SJCRH30 (cell line): ENCODE measurements around the gene MTM1. TPM values are rescaled to one million over a fixed set of nuclear protein-coding genes. Genes with fewer than 3 reads are reported as not detected.
A peak's percentile ranks its signal among the peaks of the same experiment; 100 is the strongest.

Experiments
- DNase-seq, 2 experiments: peaks; one replicate each; pipeline ENCODE4 v3.0.0-alpha.2; 2015 to 2020
- H3K27ac ChIP-seq: fragments of 250-450 bp; sonication (Bioruptor Pico); 2 replicates; pipeline ENCODE4 v1.5.1; 2020; ENCODE audit warnings: mild to moderate bottlenecking, moderate library complexity
- H3K27me3 ChIP-seq: fragments of 250-450 bp; sonication (Bioruptor Pico); 2 replicates; pipeline ENCODE4 v1.5.1; 2020; ENCODE audit warnings: mild to moderate bottlenecking, moderate library complexity
- H3K36me3 ChIP-seq: fragments of 250-450 bp; sonication (Bioruptor Pico); 2 replicates; pipeline ENCODE4 v1.5.1; 2020; ENCODE audit warnings: mild to moderate bottlenecking, moderate library complexity
- H3K4me1 ChIP-seq: fragments of 250-450 bp; sonication (Bioruptor Pico); 2 replicates; pipeline ENCODE4 v1.5.1; 2020; ENCODE audit warnings: mild to moderate bottlenecking, moderate library complexity
- H3K4me3 ChIP-seq: fragments of 250-450 bp; sonication (Bioruptor Pico); 2 replicates; pipeline ENCODE4 v1.5.1; 2020; ENCODE audit warnings: mild to moderate bottlenecking, moderate library complexity
- H3K9me3 ChIP-seq: fragments of 250-450 bp; sonication (Bioruptor Pico); replicated peaks from 2 replicates; pipeline ENCODE4 v1.5.1; 2020; ENCODE audit warnings: mild to moderate bottlenecking, moderate library complexity
- total RNA-seq: library from RNA; depleted of rRNA; stranded (reverse); fragments of >200 nt; shearing (Covaris generic); gene quantifications from 2 replicates; pipeline ENCODE4 v1.2.3, GENCODE V29; 2014

Gene MTM1
- total RNA-seq, 1 experiment from 2014 or later, result 5.3 TPM

GRCh38 chrX:150607201-150607600 lies 38.8 kb downstream of the MTM1 start:
- no peak for DNase-seq
- no peaks in the 10 kb centered on the region for H3K27me3 ChIP-seq
- H3K27ac ChIP-seq, result no peak overlapping the region
- no peak overlapping the region for H3K4me3 ChIP-seq
- no peaks in the 10 kb centered on the region for H3K36me3 ChIP-seq
- no peaks in the 10 kb centered on the region for H3K4me1 ChIP-seq
- H3K9me3 ChIP-seq, result no peaks in the 10 kb centered on the region

GRCh38 chrX:150610043-150610442 lies 41.6 kb downstream of the MTM1 start:
- no peak overlapping the region for H3K4me3 ChIP-seq
- no peak for DNase-seq
- no peak overlapping the region for H3K27ac ChIP-seq
- H3K4me1 ChIP-seq, result no peaks in the 10 kb centered on the region
- H3K36me3 ChIP-seq, result no peaks in the 10 kb centered on the region
- H3K9me3 ChIP-seq, result no peaks in the 10 kb centered on the region
- no peaks in the 10 kb centered on the region for H3K27me3 ChIP-seq

GRCh38 chrX:150610446-150610845 lies 42.0 kb downstream of the MTM1 start:
- H3K27ac ChIP-seq, result no peak overlapping the region
- H3K4me3 ChIP-seq, result no peak overlapping the region
- H3K9me3 ChIP-seq, result no peaks in the 10 kb centered on the region
- H3K4me1 ChIP-seq, result no peaks in the 10 kb centered on the region
- no peaks in the 10 kb centered on the region for H3K36me3 ChIP-seq
- no peak for DNase-seq
- no peaks in the 10 kb centered on the region for H3K27me3 ChIP-seq

GRCh38 chrX:150615356-150615755 lies 46.9 kb downstream of the MTM1 start:
- no peak overlapping the region for H3K4me3 ChIP-seq
- H3K27ac ChIP-seq, result no peak overlapping the region
- no peak for DNase-seq
- H3K27me3 ChIP-seq, result no peaks in the 10 kb centered on the region
- no peaks in the 10 kb centered on the region for H3K36me3 ChIP-seq
- H3K9me3 ChIP-seq, result no peaks in the 10 kb centered on the region
- H3K4me1 ChIP-seq, result no peaks in the 10 kb centered on the region

- DNase-seq, result no peak
- H3K27me3 ChIP-seq, result no peaks in the 10 kb centered on the region
- no peaks in the 10 kb centered on the region for H3K9me3 ChIP-seq
- no peaks in the 10 kb centered on the region for H3K36me3 ChIP-seq
- no peak overlapping the region for H3K27ac ChIP-seq
- no peaks in the 10 kb centered on the region for H3K4me1 ChIP-seq
- no peak overlapping the region for H3K4me3 ChIP-seq
Measured at GRCh38 chrX:150616179-150616862, 47.9 kb downstream of the MTM1 start.

- no peaks in the 10 kb centered on the region for H3K27me3 ChIP-seq
- H3K36me3 ChIP-seq, result no peaks in the 10 kb centered on the region
- H3K4me3 ChIP-seq, result no peak overlapping the region
- no peaks in the 10 kb centered on the region for H3K9me3 ChIP-seq
- H3K4me1 ChIP-seq, result no peaks in the 10 kb centered on the region
- no peak overlapping the region for H3K27ac ChIP-seq
- no peak for DNase-seq
Measured at GRCh38 chrX:150616863-150617198, 48.4 kb downstream of the MTM1 start.

GRCh38 chrX:150621652-150622051 lies 53.2 kb downstream of the MTM1 start:
- Histone ChIP-seq H3K36me3 (no peaks in the 10 kb centered on the region), H3K4me1 (no peaks in the 10 kb centered on the region), H3K27me3 (no peaks in the 10 kb centered on the region), H3K27ac (no peak overlapping the region), H3K9me3 (no peaks in the 10 kb centered on the region), H3K4me3 (no peak overlapping the region)
- DNase-seq, result no peak

GRCh38 chrX:150623583-150623982 lies 55.2 kb downstream of the MTM1 start:
- Histone ChIP-seq H3K36me3 (no peaks in the 10 kb centered on the region), H3K4me3 (no peak overlapping the region), H3K27ac (no peak overlapping the region), H3K27me3 (no peaks in the 10 kb centered on the region), H3K9me3 (no peaks in the 10 kb centered on the region), H3K4me1 (no peaks in the 10 kb centered on the region)
- peak; percentile 7 to 33 for DNase-seq

- H3K4me3 ChIP-seq, result no peak overlapping the region
- no peak for DNase-seq
Measured at GRCh38 chrX:150625097-150625496, 56.7 kb downstream of the MTM1 start.

GRCh38 chrX:150625875-150626274 lies 57.5 kb downstream of the MTM1 start:
- no peaks in the 10 kb centered on the region for H3K4me1 ChIP-seq
- H3K27me3 ChIP-seq, result no peaks in the 10 kb centered on the region
- no peak overlapping the region for H3K4me3 ChIP-seq
- no peaks in the 10 kb centered on the region for H3K36me3 ChIP-seq
- DNase-seq, result no peak
- H3K9me3 ChIP-seq, result no peaks in the 10 kb centered on the region
- H3K27ac ChIP-seq, result no peak overlapping the region

More at GRCh38 chrX:150625097-150625496, 56.7 kb downstream of the MTM1 start:
- no peaks in the 10 kb centered on the region for H3K36me3 ChIP-seq
- H3K9me3 ChIP-seq, result no peaks in the 10 kb centered on the region
- no peaks in the 10 kb centered on the region for H3K27me3 ChIP-seq
- H3K4me1 ChIP-seq, result no peaks in the 10 kb centered on the region
- H3K27ac ChIP-seq, result no peak overlapping the region

- no peaks in the 10 kb centered on the region for H3K4me1 ChIP-seq
Measured at GRCh38 chrX:150627957-150628356, 59.5 kb downstream of the MTM1 start.

GRCh38 chrX:150635952-150636351 lies 67.5 kb downstream of the MTM1 start:
- DNase-seq, result no peak
- H3K36me3 ChIP-seq, result no peaks in the 10 kb centered on the region
- no peaks in the 10 kb centered on the region for H3K27me3 ChIP-seq
- no peaks in the 10 kb centered on the region for H3K9me3 ChIP-seq
- no peak overlapping the region for H3K27ac ChIP-seq
- H3K4me1 ChIP-seq, result no peaks in the 10 kb centered on the region
- no peak overlapping the region for H3K4me3 ChIP-seq

More at GRCh38 chrX:150627957-150628356, 59.5 kb downstream of the MTM1 start:
- Histone ChIP-seq H3K27me3 (no peaks in the 10 kb centered on the region), H3K9me3 (no peaks in the 10 kb centered on the region), H3K4me3 (no peak overlapping the region), H3K27ac (no peak overlapping the region), H3K36me3 (no peaks in the 10 kb centered on the region)
- DNase-seq, result no peak

- Histone ChIP-seq H3K36me3 (no peaks in the 10 kb centered on the region), H3K9me3 (no peaks in the 10 kb centered on the region), H3K4me3 (no peak overlapping the region), H3K27ac (no peak overlapping the region), H3K4me1 (no peaks in the 10 kb centered on the region), H3K27me3 (no peaks in the 10 kb centered on the region)
- DNase-seq, result no peak
Measured at GRCh38 chrX:150642423-150642822, 74.0 kb downstream of the MTM1 start.

- no peak for DNase-seq
- H3K9me3 ChIP-seq, result no peaks in the 10 kb centered on the region
Measured at GRCh38 chrX:150643271-150643670, 74.8 kb downstream of the MTM1 start.

GRCh38 chrX:150643958-150644357 lies 75.5 kb downstream of the MTM1 start:
- H3K27ac ChIP-seq, result no peak overlapping the region
- no peak for DNase-seq
- H3K4me3 ChIP-seq, result no peak overlapping the region
- no peaks in the 10 kb centered on the region for H3K9me3 ChIP-seq
- no peaks in the 10 kb centered on the region for H3K27me3 ChIP-seq
- no peaks in the 10 kb centered on the region for H3K4me1 ChIP-seq
- H3K36me3 ChIP-seq, result no peaks in the 10 kb centered on the region

More at GRCh38 chrX:150643271-150643670, 74.8 kb downstream of the MTM1 start:
- H3K36me3 ChIP-seq, result no peaks in the 10 kb centered on the region
- no peaks in the 10 kb centered on the region for H3K27me3 ChIP-seq
- no peaks in the 10 kb centered on the region for H3K4me1 ChIP-seq
- H3K4me3 ChIP-seq, result no peak overlapping the region
- no peak overlapping the region for H3K27ac ChIP-seq

- DNase-seq, result no peak
- Histone ChIP-seq H3K27ac (no peak overlapping the region), H3K4me3 (no peak overlapping the region), H3K9me3 (no peaks in the 10 kb centered on the region), H3K36me3 (no peaks in the 10 kb centered on the region), H3K27me3 (no peaks in the 10 kb centered on the region), H3K4me1 (no peaks in the 10 kb centered on the region)
Measured at GRCh38 chrX:150644422-150644821, 76.0 kb downstream of the MTM1 start.
